Measurements from ENCODE around the gene MUC3A.
"Not testable (repeated sequence)": the region's sequence is repeated elsewhere in the genome, so short reads cannot be mapped to it uniquely, and the experiment has no call there.

DNA sequence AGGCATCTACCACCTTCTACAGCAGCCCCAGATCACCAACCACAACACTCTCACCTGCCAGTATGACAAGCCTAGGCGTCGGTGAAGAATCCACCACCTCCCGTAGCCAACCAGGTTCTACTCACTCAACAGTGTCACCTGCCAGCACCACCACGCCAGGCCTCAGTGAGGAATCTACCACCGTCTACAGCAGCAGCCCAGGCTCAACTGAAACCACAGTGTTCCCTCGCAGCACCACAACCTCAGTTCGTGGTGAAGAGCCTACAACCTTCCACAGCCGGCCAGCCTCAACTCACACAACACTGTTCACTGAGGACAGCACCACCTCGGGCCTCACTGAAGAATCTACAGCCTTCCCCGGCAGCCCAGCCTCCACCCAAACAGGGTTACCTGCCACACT lies 49.2 kb downstream of the MUC3A start:
- not testable (repeated sequence) for TF ChIP-seq CTCF, POLR2AphosphoS5, POLR2A, EP300 (IDR thresholded peaks at IDR 0.05)

Measured in upper lobe of left lung (tissue), 4 donors.